IPS DF 4.7 (cell line): Measurements from ENCODE around the gene CPNE8.

Experiments
- DNase-seq: peaks from one replicate; pipeline ENCODE4 v3.0.0-alpha.2; 2013; ENCODE audit warnings: low spot score; ENCODE audit errors: extremely low read depth

CPNE8 gene

DNA sequence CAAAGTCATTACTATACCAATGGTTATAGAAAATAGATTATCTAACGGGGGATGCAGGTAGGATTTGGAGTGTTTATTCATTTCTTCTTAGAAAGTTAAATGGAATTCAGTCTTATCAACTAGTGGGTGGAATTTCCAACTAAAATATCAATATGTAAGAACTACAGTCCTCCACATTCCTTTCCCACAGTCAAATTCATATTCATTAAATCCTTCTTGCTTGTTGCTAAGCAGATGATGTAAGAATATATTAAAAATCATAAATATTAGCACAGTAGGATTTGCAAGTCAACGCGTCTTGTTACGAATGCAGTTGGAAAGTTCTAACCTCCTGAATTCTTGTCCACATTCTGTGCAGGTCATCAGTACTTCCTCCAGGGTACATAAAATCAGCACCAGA lies 259.2 kb downstream of the CPNE8 start:
- no peak for DNase-seq

DNA sequence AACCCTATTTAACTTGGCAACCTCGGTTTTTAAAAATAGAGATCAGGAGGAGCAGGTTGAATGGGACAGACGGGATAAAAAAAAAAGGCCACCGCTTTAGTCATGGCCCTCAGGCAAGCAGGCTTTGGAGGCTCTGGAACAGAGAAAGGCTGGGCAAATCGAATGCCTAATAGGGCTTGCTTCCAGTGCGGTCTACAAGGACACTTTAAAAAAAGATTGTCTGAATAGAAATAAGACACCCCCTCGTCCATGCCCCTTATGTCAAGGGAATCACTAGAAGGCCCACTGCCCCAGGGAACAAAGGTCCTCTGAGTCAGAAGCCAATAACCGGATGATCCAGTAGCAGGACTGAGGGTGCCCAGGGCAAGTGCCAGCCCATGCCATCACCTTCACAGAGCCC lies 265.8 kb downstream of the CPNE8 start:
- no peak for DNase-seq

DNA sequence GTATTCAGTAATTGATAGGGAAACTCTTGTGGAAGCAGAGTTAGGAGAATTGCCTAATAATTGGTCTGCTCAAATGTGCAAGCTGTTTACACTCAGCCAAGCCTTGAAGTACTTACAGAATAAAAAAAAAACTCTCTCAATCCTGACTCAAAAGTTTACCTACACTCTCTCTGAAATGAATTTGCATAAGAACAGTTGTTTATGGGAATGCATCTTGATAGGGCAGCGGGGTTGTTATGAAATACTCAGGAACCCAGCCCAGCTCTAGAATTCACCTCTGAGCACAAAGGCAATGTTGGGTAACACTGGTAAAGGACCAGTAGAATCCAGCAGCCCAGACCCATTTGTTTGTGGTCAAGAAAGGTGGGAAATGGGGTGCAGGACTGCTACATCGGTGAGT lies 267.0 kb downstream of the CPNE8 start:
- no peak for DNase-seq

DNA sequence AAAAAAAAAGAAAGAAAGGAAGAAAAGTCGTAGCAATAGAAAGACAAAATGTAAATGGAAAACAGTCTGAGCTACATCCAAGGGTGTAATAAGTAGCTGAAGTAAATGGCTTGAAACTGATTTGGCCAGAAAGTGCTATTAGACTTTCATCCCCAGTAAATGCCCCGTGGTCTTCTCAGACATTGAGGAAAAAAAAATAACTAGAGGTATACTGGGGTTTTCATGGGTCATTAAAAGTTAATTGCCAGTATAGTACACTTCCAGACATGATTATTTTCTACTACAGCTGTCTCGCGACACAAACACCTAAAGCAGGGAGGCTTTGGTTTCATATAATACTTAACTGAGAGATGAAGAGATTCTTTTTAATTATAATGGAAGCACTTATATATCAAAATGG lies 271.9 kb downstream of the CPNE8 start:
- no peak for DNase-seq

DNA sequence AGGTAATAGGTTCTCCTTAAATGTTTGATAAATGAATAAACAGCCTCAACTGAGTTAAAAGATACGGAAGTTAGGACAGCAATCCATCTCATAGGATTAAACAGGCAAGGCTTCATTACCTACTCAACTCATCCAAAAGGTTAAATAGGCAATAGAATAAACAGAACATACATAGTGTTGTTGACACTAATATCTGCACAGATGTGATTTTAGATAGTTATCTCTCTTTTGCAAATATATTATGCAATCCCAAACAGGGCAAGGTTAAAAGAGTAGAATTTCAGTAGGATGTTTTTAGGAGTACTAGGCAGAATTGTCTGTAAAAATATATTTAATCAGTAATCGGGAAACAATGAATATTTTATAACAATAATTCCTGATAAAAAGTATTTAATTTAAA lies 276.3 kb downstream of the CPNE8 start:
- no peak for DNase-seq

DNA sequence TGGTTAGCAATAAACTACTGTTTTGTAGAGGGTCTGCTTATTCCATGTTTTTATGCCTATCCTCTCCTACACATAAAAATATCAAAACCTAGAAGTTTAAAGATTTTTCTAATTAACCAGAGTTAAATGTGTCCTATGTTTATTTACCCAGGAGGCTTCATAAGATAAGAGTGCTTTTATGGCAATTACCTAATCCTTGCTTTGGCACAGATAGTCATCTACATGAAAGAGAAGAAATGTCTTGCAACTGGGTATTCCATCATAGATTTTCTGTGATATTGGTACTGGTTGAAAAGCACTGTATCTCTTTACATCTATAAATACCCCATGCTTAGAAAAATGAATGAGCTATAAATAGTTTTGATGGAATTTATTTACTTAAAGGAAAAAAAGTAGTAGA lies 277.1 kb downstream of the CPNE8 start:
- DNase-seq: no peak

DNA sequence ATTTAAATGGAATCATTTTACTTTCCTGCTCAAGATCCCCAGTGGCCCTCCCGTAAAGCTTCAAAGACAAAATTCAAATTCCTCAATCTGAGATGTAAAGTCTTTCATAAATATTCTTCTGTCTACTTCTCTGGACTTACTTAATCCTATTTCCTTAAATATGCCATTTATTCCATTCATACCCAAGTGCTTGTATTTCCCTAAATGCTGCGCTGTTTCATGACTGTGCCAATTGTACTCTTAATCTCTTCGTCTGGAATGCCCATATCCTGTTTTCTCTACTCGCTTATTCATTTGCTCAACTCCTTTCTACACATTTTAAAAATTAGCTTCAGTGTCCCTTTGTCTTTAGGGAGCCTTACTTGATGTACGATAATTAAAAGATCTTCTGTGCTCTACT lies 280.1 kb downstream of the CPNE8 start:
- DNase-seq: no peak

DNA sequence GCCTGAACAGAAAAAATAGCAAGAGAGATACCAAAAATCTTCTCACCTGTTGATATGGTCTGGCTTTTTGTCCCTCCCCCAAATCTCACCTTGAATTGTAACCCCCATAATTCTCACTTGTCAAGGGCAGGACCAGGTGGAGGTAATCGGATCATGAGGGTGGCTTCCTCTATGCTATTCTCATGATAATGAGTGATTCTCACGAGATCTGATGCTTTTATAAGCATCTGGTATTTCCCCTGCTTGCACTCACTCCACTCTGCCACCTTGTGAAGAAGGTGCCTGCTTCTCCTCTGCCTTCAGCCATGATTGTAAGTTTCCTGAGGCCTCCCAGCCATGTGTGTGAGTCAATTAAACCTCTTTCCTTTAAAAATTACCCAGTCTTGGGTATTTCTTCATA lies 291.2 kb downstream of the CPNE8 start:
- no peak for DNase-seq

DNA sequence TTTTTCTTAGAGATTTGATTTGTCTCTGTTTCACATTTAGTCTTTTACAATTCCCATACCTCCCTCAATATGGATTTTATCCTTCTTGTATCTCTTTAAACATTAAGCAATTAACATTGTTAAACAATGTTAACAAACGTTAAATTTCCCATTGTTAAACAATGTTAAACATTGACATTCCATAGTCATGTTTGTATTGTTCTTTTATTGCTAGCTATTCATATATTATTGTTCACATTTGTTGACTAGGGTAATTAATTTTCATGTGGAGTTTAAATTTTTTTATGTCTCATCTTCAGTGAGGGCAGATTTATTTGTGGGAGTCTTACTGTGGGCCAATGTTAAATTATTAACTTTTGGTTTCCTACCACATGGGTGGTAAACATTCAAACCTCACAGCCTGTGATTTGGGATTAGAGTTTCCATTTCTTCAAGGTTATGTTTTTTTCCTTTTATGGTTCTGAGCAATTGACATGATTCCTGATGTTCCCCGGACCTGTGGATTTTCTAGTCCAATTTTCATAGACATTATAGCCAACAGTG lies 294.5 kb downstream of the CPNE8 start:
- no peak for DNase-seq

DNA sequence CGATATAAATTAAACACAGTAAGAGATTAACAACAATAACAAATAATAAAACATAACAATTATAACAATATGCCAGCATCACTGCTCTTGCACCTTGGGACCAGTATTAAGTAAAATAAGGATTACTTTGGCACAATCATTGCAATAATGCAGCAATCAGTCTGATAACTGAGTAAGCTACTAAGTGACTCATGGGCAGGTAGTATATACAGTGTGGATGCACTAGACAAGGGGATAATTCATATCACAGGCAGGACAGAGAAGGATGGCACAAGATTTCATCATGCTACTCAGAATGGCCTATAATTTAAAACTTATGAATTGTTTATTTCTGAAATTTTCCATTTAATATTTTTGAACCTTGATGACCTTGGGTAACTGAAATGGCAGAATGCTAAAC lies 298.1 kb downstream of the CPNE8 start:
- no peak for DNase-seq
